RCC 7860 (cell line): ENCODE results near the gene MECP2.

Source experiments
- DNase-seq: peaks from one replicate; pipeline ENCODE4 v3.0.0-alpha.2; 2015; ENCODE audit warnings: low spot score
- FAIRE-seq: peaks from 2 replicates; lab custom pipeline; 2012; peaks lifted over from hg19 to GRCh38; lab: Jason Lieb, UNC

The MECP2 gene

GRCh38 chrX:154039577-154039976 lies 57.9 kb downstream of the MECP2 start:
- FAIRE-seq (no peak), DNase-seq (no peak)

- FAIRE-seq: no peak
- no peak for DNase-seq
These were observed 58.9 kb downstream of the MECP2 start for GRCh38 chrX:154038656-154039055.

GRCh38 chrX:154037754-154038153 lies 59.8 kb downstream of the MECP2 start:
- DNase-seq: no peak
- no peak for FAIRE-seq

GRCh38 chrX:154036513-154036912 lies 61.0 kb downstream of the MECP2 start:
- FAIRE-seq: no peak
- no peak for DNase-seq

GRCh38 chrX:154033848-154034247 lies 63.7 kb downstream of the MECP2 start:
- DNase-seq (no peak), FAIRE-seq (no peak)

- FAIRE-seq (no peak), DNase-seq (no peak)
These were observed 64.9 kb downstream of the MECP2 start for GRCh38 chrX:154032653-154033052.

GRCh38 chrX:154032160-154032559 lies 65.4 kb downstream of the MECP2 start:
- DNase-seq (no peak), FAIRE-seq (no peak)

GRCh38 chrX:154030715-154031305 lies 66.7 kb downstream of the MECP2 start:
- no peak for DNase-seq
- no peak for FAIRE-seq

GRCh38 chrX:154030266-154030665 lies 67.3 kb downstream of the MECP2 start:
- DNase-seq (no peak), FAIRE-seq (no peak)

- FAIRE-seq (no peak), DNase-seq (no peak)
These were observed 68.1 kb downstream of the MECP2 start for GRCh38 chrX:154029439-154029838.

GRCh38 chrX:154028502-154029184 lies 68.9 kb downstream of the MECP2 start:
- FAIRE-seq (no peak), DNase-seq (no peak)

- no peak for FAIRE-seq
- no peak for DNase-seq
These were observed 69.5 kb downstream of the MECP2 start for GRCh38 chrX:154027986-154028385.

GRCh38 chrX:154027022-154027402 lies 70.5 kb downstream of the MECP2 start:
- DNase-seq: no peak
- FAIRE-seq: no peak

- DNase-seq: no peak
- FAIRE-seq: no peak
These were observed 71.1 kb downstream of the MECP2 start for GRCh38 chrX:154026136-154027021.

GRCh38 chrX:154025230-154025629 lies 72.3 kb downstream of the MECP2 start:
- DNase-seq (no peak), FAIRE-seq (no peak)

GRCh38 chrX:154024271-154024670 lies 73.2 kb downstream of the MECP2 start:
- DNase-seq (no peak), FAIRE-seq (no peak)

- FAIRE-seq: no peak
- no peak for DNase-seq
These were observed 74.1 kb downstream of the MECP2 start for GRCh38 chrX:154023276-154024000.

- DNase-seq (no peak), FAIRE-seq (no peak)
These were observed 75.4 kb downstream of the MECP2 start for GRCh38 chrX:154022108-154022507.

- FAIRE-seq (peak; percentile 78), DNase-seq (peak; percentile 66)
These were observed 76.3 kb downstream of the MECP2 start for GRCh38 chrX:154021131-154021611.

GRCh38 chrX:154020536-154021115 lies 76.9 kb downstream of the MECP2 start:
- no peak for FAIRE-seq

More at GRCh38 chrX:154020536-154021115, 76.9 kb downstream of the MECP2 start:
- DNase-seq: no peak
